HFF-Myc (cell line): ENCODE data around the gene NUP98.

ENCODE experiments used
- DNase-seq: peaks from one replicate; pipeline ENCODE4 v3.0.0-alpha.2; 2011; ENCODE audit warnings: low read depth; ENCODE audit errors: extremely low read depth
- H3K4me3 ChIP-seq: replicated peaks from 2 replicates; pipeline ENCODE4 v1.5.1; 2011; ENCODE audit warnings: low read depth, mild to moderate bottlenecking, control low read depth, low read length
- TF ChIP-seq, protein P1 (sequence below): IDR thresholded peaks from 2 replicates; pipeline ENCODE4 v1.5.1; 2012; ENCODE audit warnings: mild to moderate bottlenecking, low read depth, low read length, control low read depth; ENCODE audit errors: missing control alignments

NUP98 gene

DNA sequence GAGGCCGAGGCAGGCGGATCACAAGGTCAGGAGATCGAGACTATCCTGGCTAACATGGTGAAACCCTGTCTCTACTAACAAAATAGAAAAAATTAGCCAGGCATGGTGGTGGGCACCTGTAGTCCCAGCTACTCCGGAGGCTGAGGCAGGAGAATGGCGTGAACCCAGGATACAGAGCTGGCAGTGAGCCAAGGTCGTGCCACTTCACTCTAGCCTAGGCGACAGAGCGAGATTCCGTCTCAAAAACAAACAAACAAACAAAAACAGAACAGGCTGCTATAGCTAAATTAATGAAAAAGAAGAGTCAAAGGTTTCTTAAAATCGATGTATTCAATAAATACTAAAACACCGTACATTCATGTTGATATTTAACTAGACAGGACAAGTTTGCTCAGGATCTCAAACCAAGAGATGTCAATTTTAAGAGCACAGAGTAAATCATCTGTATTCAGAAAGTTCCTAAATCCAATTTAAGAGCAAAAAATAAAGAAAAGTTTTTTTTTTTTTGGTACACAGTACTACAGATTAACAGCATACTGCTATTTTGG, 59.9 kb downstream of the NUP98 start:
- H3K4me3 ChIP-seq, result no peak overlapping the region
- TF ChIP-seq, protein P1, sequence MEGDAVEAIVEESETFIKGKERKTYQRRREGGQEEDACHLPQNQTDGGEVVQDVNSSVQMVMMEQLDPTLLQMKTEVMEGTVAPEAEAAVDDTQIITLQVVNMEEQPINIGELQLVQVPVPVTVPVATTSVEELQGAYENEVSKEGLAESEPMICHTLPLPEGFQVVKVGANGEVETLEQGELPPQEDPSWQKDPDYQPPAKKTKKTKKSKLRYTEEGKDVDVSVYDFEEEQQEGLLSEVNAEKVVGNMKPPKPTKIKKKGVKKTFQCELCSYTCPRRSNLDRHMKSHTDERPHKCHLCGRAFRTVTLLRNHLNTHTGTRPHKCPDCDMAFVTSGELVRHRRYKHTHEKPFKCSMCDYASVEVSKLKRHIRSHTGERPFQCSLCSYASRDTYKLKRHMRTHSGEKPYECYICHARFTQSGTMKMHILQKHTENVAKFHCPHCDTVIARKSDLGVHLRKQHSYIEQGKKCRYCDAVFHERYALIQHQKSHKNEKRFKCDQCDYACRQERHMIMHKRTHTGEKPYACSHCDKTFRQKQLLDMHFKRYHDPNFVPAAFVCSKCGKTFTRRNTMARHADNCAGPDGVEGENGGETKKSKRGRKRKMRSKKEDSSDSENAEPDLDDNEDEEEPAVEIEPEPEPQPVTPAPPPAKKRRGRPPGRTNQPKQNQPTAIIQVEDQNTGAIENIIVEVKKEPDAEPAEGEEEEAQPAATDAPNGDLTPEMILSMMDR, result no peak
- no peak for DNase-seq

DNA sequence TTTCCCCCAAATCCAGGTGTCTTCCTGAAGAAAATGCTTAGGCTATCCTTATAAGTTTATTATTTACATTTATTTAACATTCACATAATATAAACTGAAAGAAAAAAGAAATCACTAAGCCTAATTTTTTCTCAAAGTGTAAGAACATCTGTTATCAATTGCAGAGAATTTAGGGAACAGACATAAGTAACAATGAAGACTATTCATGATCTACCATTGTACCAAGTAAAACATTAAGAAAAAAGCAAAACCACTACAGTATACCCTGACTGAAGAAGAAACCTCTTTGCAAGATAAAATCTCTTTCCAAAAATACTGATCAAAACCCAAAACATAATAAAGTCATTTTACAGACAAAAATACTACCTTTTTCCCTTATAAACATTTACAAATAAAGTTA, 60.5 kb downstream of the NUP98 start:
- TF ChIP-seq, protein P1, result no peak
- H3K4me3 ChIP-seq, result no peak overlapping the region
- no peak for DNase-seq

GRCh38 chr11:3735827-3736226, 61.5 kb downstream of the NUP98 start:
- TF ChIP-seq, protein P1, result no peak
- no peak overlapping the region for H3K4me3 ChIP-seq
- peak; percentile 2 for DNase-seq

DNA sequence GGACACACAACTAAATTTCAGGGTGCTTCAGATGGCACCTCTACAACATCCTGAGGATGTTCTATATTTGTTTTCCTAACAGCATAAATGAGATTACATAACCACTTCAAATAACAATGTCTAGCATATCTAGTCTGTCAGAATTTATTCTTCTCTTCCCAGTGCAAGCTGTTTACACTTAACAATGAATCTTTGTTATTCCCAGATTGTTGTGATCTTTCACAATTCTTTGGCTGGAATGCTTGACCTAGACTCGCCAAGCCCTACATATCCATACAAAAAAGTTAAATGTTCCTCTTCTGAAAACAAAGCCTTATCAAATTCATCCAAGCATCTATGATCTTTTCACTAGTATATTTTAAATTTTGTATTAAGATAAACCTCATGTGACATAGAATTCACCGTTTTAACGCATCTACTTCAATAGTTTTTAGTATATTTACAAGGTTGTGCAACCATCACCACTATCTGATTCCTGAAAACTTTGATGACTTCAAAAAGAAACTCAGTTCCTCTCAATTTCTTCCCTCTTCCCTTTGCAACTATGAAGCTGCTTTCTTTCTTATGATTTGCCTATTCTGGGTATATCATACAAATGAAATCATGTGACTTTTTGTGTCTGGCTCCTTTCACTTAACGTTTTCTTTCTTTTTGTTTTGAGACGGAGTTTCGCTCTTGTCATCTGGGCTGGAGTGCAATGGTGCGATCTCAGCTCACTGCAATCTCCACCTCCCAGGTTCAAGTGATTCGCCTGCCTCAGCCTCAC, 64.5 kb downstream of the NUP98 start:
- no peak for DNase-seq
- H3K4me3 ChIP-seq, result no peak overlapping the region
- TF ChIP-seq, protein P1, result no peak

GRCh38 chr11:3723014-3723708, 74.2 kb downstream of the NUP98 start:
- peak; percentile 97 for DNase-seq
- no peak overlapping the region for H3K4me3 ChIP-seq
- TF ChIP-seq, protein P1, result no peak

- H3K4me3 ChIP-seq, result no peak overlapping the region
- TF ChIP-seq, protein P1, result no peak
- no peak for DNase-seq
Measured at GRCh38 chr11:3722100-3722499, 75.3 kb downstream of the NUP98 start.
